Adrenal gland (tissue), 12 donors: ENCODE data around the gene SULF2. TPM values are rescaled to one million over a fixed set of nuclear protein-coding genes. Genes with fewer than 3 reads are reported as not detected.

Experiments used
- DNase-seq, 7 donors: peaks; one replicate each; pipeline ENCODE4 v3.0.0-alpha.2; 2019 to 2020
- H3K27ac ChIP-seq, 5 donors: fragments of 200-600 bp; sonication (generic) in 4 of 5; 1 replicate in 3 of 5; 2 replicates in 2 of 5; pipeline versions ENCODE4 v1.5.1 to v1.8.0; 2016 to 2020; ENCODE audit warnings: mild to moderate bottlenecking in 1 of 5
- H3K27me3 ChIP-seq: fragments of 200-600 bp; 2 replicates; pipeline ENCODE4 v1.8.0; 2021
- H3K36me3 ChIP-seq, 2 donors: fragments of 200-600 bp; replicated peaks in 1 of 2; 1 replicate in 1 of 2; 2 replicates in 1 of 2; pipeline versions ENCODE4 v1.5.1 to v1.8.0; 2018 to 2022
- H3K4me1 ChIP-seq, 2 donors: fragments of 200-600 bp; replicated peaks in 1 of 2; 1 replicate in 1 of 2; 2 replicates in 1 of 2; pipeline versions ENCODE4 v1.5.1 to v1.8.0; 2018 to 2021
- H3K4me3 ChIP-seq, 4 donors: fragments of 200-600 bp; sonication (generic) in 3 of 4; one replicate each; pipeline ENCODE4 v1.5.1; 2016 to 2018
- H3K9me3 ChIP-seq, 3 donors: fragments of 200-600 bp; sonication (generic) in 1 of 3; replicated peaks in 1 of 3; 1 replicate in 2 of 3; 2 replicates in 1 of 3; pipeline versions ENCODE4 v1.5.1 to v1.8.0; 2016 to 2021
- CTCF ChIP-seq, 6 experiments: fragments of 450-650 bp in 4 of 6; fragments of 200-600 bp in 2 of 6; sonication (generic) in 1 of 6; IDR thresholded peaks; 1 replicate in 5 of 6; 2 replicates in 1 of 6; pipeline versions ENCODE4 v1.5.1 to v1.8.0; 2016 to 2021; ENCODE audit warnings: antibody characterized with exemption in 6 of 6, mild to moderate bottlenecking in 2 of 6, moderate library complexity in 1 of 6
- POLR2A ChIP-seq, 2 donors: fragments of 450-650 bp; IDR thresholded peaks; one replicate each; pipeline ENCODE4 v1.6.1; 2017; ENCODE audit warnings: antibody characterized with exemption in 2 of 2, mild to moderate bottlenecking in 2 of 2, moderate library complexity in 1 of 2
- WGBS, 4 donors: extraction: QIAGEN DNeasy Blood & Tissue Kit in 2 of 4; methylation state at CpG; one replicate each; pipeline versions ENCODE4 v1.1.5 to v1.1.7; 2013 to 2017; 5-methylcytosine and 5-hydroxymethylcytosine counted together
- intact Hi-C, 2 donors: fragments of 100-400 bp; cut with DNase I; formaldehyde crosslinking; loops; one replicate each; pipeline versions ENCODE4 v1.14.1 to v1.15.0; 2022 to 2023
- polyA plus RNA-seq, 3 donors: library from polyadenylated mRNA; stranded (reverse); fragments of 200-250 nt in 2 of 3; fragments of 350-450 nt in 1 of 3; fragmentation: Illumina TruSeq in 1 of 3; extraction: RNeasy Lipid Tissue Mini Kit (QIAGEN cat#74804) in 1 of 3; gene quantifications; one replicate each; pipeline ENCODE4 v1.2.3, GENCODE V29; 2013 to 2014
- total RNA-seq, 9 donors: library from RNA; depleted of rRNA in 4 of 9; stranded (reverse); fragments of >200 nt in 4 of 9; fragments of 120-200 nt in 1 of 9; fragmentation: NEBNext Ultra II Directional in 1 of 9; extraction: Animal tissue kit (Norgen Biotek cat#: 25700) in 1 of 9; gene quantifications; one replicate each; pipeline versions ENCODE4 v1.1.0 to v1.2.4, GENCODE V29; 2013 to 2023
- donor health status: healthy with polysubstance abuse.
- donor health status: Bipolar disorder and iron deficiency.
- donor health status: DM: yes; HTN: yes; CAD: no.
- donor health status: DM: no; HTN: no; CAD: no.
- donor health status: DM: no; HTN: no; CAD: no.
- donor health status: DM: yes; HTN: yes; CAD: no.

Gene SULF2
- total and polyA plus RNA-seq, 12 donors, result 13.5 to 42.5 (median 25.6) TPM

GRCh38 chr20:47760686-47761481, 24.4 kb downstream of the SULF2 start:
- Histone ChIP-seq H3K36me3 (no peaks in the 10 kb centered on the region), H3K9me3 (no peaks in the 10 kb centered on the region), H3K4me3 (no peak overlapping the region), H3K27ac (no peak overlapping the region), H3K27me3 (no peaks in the 10 kb centered on the region), H3K4me1 (peaks cover 0 to 7% of the 10 kb centered on the region in 2 donors)
- intact Hi-C loops, result no loop called here
- TF ChIP-seq POLR2A (IDR thresholded peaks at IDR 0.05), result no peak
- TF ChIP-seq CTCF (IDR thresholded peaks at IDR 0.05), result no peak
- DNase-seq, result no peak
- WGBS, 4 donors, result 74 to 85% (median 77%) methylated on average over 14 of the region's 14 CpGs

- Histone ChIP-seq H3K4me3 (no peak overlapping the region), H3K4me1 (peaks cover 0 to 7% of the 10 kb centered on the region in 2 donors), H3K9me3 (no peaks in the 10 kb centered on the region), H3K27ac (no peak overlapping the region), H3K36me3 (no peaks in the 10 kb centered on the region), H3K27me3 (no peaks in the 10 kb centered on the region)
- TF ChIP-seq POLR2A (IDR thresholded peaks at IDR 0.05), result no peak
- no peak for TF ChIP-seq CTCF (IDR thresholded peaks at IDR 0.05)
- intact Hi-C loops, result no loop called here
- WGBS, 4 donors, result 52 to 65% (median 60%) methylated on average over 18 to 21 of the region's 21 CpGs
- DNase-seq, result peak in 5 of 7 donors; percentile 16 to 57 (median 40)
These were observed 26.5 kb downstream of the SULF2 start for GRCh38 chr20:47758517-47759450.

DNA sequence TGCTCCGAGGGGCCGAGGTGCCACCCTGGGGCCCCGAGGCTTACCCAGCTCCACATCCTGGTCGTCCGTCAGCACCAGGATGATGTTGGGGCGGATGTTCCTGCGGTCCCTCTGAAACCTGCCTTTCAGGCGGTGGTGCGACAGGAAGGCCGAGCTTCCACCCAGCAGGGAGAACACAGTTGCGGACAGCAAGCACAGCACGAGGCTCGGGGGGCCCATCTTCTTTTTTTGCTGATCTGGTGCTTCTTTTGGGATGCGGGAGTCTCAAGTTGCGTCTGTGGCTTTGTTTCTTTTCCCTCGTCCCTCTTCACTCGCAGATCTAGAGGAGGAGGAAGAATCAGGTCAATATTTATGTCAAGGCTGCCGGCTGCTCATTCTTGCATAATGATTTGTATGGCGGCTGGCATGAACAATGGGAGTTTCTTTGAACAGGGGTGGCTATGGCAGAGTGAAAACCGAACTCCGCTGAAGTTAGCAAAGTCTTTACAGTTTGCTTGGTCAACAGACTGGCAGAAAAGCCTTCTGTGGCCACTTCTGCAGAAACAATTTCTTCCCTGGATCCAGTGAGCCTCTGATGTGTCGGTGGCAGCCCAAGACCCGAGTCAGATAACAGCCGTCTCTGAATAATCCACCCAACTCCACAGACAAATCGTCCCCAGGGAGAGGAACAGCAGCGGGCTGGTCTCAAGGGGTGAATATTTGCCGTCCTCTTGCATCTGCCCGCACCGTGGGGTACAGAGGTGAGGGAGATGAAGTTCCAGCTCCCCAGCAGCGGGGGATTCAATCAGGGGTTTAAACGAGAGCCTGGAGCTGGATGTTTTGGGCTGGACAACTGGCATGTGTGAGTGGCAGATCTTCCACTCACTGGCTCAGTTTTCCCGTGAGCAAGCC, 27.9 kb downstream of the SULF2 start:
- no peak for TF ChIP-seq CTCF (IDR thresholded peaks at IDR 0.05)
- H3K4me3 ChIP-seq, result no peak overlapping the region
- no peaks in the 10 kb centered on the region for H3K9me3 ChIP-seq
- H3K36me3 ChIP-seq, result no peaks in the 10 kb centered on the region
- intact Hi-C loops, result no loop called here
- peaks cover 0 to 7% of the 10 kb centered on the region in 2 donors for H3K4me1 ChIP-seq
- 77 to 87% (median 82%) methylated on average over 32 of the region's 32 CpGs for WGBS, 4 donors
- H3K27ac ChIP-seq, result no peak overlapping the region
- DNase-seq, result no peak
- H3K27me3 ChIP-seq, result no peaks in the 10 kb centered on the region
